HUDEP-2 (cell line): ENCODE measurements around the gene NFAT5.

Experiments used
- DNase-seq, 76 experiments: peaks; one replicate each; lab custom pipeline; 2025; ENCODE audit not compliant: unreplicated experiment in 76 of 76; lab: John Stamatoyannopoulos, UW

NFAT5 gene

DNA sequence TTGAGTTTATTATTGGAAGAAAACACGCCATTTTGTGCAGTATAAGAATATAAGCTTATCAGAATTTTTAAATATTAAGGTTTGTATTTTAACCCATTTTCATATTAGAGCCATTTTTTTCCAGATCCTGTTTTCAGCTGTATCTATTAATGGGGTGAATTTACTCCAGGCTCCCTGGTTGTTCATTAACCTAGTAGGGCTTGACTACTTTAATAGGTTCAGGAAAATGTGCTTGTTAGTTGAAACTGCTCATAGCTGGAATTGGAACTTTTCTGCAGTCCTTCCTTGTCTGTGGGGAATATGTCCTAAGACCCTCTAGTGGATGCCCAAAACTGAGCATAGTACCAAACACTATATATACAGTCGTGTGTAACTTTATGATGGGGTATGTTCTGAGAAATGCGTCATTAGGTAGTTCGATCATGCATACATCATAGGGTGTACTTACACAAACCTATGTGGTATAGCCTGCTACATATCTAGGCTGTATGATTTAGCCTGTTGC lies 28.0 kb downstream of the NFAT5 start:
- no peak for DNase-seq

DNA sequence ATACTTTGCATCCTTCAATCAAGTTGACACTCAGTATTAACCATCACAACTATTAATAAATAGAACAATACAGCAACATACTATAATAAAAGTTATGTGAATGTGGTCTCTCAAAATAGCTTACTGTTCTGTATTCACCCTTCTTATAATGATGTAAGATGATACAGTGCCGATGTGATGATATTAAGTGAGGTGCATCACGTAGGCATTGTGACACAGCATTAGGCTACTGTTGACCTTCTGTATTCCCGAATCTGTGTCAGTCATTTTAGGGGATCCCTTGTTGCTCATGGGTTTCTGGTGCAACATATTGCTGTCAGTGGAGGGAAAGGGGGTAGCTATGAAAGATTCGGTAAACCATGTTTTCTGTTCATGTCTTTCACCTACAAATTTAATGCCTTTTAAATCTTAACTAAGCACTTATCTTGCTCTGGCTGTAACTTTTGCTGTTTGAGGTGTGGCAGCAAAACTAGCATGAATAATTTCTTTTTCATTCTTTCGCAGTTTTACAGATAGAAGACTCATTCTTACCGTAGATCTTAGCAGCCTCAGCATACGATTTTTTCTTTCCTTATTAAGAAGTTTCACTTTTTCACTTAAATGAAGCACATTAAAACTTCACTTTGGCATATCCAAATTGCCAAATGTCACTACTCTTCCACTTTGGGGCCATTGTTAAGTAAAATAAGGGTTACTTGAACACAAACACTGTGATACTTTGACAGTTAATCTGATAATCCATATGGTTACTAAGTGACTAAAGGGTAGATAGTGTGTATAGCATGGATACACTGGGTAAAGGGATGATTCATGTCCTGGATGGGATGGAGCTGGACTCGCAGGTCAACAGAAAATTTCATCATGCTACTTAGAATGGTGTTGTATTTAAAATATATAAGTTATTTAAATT lies 29.6 kb downstream of the NFAT5 start:
- peak in 1 of 76 experiments; percentile 11 for DNase-seq

DNA sequence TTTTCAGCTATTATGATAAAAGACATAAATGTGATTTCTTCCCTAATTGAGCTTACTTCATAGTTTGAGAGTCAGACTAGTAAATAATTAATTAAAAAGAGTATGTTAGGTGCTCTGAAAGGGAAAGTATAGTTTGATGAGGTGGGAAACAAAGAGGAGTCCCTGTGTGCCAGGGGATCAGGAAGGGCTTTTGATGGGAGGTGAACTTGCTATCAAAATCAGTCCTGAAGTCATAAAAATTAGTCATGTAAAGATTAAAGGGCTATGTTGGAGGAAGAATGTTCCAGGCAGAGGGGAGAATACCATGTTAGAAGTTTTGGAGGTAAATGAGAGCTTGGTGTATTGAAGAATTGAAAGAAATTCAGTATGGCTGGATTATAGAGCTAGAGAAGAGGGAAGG lies 31.0 kb downstream of the NFAT5 start:
- no peak for DNase-seq

DNA sequence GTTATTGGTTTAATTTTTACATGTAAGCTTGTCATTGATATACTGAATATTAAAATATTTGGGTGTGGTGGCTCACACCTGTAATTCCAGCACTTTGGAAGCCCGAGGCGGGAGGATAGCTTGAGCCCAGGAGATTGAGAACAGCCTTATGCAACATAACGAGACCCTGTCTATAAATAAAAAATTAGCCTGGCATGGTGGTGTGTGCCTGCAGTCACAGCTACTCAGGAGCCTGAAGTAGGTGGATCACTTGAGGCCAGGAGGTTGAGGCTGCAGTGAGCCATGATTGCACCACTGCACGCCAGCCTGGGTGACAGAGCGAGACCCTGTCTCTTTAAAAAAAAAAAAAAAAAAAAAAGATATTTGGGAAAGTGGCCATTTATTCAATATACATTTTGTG lies 32.3 kb downstream of the NFAT5 start:
- no peak for DNase-seq

DNA sequence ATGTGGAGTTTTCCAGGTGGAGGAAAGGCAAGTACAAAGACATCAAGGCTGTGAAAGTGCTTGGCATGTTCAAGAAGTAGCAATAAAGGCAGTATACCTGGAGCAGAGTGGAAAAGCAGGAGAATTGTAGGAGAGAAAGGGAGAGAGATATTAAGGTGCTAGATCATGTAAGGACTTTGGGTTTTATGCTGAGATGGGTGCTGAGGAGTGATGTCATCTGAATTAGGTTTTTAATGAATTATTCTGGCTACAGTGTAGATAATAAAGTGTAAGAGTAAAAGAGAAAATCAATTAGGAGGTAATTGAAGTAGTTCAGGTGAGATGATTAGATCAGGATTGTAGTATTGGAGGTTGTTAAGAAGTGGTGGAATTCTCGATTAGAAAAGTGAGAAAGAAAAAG lies 34.0 kb downstream of the NFAT5 start:
- no peak for DNase-seq

DNA sequence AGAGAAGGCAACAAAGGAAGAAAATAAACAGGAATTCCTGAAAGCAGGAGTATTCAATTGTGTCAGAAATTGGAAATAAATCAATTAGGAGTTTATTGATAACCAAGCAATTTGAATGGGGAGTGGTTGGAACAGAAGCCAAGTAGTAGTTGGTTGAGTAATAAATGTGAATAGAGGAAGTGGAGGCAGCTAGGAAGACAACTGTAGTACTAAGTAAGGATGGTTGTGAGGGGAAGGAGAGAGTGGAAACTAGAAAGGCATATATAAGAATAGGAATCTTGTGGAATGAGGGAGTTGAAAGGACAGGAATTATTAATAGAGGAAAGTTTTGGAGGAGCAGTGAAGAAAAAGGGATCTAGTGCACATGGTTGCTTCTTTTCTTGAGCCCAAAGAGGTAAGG lies 34.4 kb downstream of the NFAT5 start:
- no peak for DNase-seq

DNA sequence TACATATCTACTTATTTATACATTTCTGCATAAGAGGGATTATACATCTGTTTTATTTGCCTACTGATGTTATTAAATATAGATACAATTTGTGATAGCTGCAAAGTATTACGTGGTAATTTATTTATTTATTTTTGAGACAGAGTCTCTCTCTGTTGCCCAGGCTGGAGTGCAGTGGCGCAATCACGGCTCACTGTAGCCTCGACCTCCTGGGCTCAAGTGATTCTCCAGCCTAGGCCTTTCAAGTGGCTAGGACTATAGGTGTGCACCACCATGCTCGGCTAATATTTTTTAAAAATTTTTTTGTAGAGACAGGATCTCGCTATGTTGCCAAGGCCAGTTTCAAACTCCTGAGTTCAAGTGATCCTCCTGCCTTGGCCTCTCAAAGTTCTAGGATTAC lies 35.5 kb downstream of the NFAT5 start:
- no peak for DNase-seq

DNA sequence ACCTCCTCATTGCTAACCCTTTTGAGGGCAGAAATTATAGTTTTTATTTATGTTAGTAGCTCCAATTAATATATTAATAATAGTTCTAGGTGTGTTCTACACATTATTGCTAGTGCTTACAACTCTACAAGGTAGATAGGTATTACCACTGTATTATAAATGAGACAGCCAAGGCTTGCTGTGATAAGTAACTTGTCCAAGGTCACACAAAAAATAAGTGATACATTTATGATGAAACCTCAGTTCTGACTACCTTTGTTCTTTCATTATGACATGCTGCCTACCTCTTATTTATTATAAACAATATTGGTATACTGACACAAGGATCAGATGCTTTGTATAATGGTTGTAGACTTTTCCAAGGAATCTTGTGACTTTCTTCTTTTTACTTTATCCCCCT lies 41.2 kb downstream of the NFAT5 start:
- no peak for DNase-seq

DNA sequence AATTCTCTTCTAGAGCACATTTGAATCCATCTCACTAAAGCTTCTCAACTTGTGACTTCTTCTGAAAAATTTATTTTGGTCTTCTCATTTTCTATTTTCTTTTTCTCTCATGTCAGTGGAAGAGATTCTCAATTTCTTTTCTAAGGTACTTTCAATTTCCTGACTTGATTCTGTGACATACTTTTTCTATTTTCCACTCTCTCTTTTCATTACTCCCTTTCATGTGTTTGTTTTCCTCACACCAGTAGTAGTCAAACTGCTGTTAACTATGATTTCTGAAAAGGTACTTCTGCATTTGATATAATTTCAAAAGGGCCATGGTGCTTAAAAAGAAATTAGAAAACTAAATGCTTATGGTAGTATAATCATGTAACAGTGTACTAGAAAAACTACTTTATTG lies 41.9 kb downstream of the NFAT5 start:
- DNase-seq = no peak

DNA sequence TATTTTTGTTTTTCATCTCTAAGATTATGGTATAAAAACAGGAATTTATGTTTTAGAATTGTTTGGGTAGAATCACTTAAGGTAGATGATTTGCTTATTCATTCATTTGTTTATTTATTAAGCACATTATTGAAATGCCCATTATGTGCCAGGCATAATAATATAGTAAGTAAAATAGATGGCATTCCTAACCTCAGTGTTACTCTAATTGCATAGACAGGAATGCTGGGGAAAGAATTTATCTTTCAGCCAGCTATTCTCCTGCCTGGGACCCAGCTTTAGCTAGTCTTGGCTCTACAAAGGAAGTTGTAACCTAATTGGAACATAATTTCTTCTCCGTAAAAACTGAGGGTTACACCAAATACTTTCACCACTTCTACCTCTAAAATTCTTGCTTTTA lies 44.6 kb downstream of the NFAT5 start:
- DNase-seq = no peak

DNA sequence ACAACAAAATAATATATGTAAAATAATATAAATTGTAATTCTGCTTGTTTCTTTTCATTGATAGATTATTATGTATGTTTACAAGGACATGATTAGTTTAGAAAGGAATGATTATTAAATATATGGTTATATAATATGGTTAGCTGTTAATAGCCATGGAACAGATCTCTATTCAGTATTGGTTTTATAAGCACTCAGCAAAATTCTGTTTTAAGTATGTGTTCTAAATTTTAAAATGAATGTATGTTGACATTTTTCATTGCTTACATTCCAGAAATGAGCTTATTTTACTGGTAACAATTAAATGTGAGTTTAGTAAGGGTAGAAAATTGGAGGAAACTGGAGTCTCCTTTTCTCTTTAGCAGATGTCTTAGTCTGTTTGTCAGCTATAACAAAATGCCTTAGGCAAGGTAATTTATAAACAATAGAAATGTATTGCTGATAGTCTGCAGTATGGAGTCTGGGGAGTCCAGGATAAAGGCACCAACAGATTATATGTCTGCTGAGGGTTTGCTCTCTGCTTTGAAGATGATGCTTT lies 45.4 kb downstream of the NFAT5 start:
- DNase-seq = no peak

DNA sequence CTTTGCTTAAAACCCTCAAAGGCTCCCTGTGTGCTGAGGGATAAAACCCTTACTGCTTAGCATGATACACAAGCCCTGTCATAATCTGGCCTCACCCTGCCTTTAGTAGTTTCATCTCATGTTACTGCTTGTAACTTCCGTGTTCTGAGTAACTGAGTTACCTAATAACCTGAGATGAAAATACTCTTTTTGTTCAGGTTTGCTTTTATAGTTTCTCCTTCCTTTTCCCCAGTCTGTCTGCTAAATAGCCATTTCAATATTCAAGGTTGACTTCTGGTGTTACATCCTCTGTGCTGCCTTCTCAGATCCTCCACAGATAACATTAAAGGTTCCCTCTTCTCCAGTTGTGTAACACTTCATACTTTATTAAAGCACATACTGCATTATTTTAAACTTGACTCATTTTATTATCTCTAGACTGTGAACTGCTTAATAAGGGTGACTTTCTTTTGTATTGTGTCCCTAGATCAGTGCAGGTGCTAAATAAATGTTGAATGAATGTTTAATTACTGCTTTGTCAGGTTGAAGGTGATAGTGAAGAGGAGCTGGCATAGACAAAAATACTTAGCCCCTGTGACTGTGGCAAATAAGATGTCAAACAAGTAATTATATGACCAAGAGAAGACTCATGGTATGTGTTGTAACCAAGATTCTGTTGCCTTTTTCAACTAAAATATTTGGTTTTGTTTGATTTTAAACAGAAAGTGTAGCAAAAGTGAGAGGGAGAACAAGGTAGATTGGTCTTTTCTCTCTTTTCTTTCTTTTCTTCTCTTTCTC lies 47.8 kb downstream of the NFAT5 start:
- no peak for DNase-seq

DNA sequence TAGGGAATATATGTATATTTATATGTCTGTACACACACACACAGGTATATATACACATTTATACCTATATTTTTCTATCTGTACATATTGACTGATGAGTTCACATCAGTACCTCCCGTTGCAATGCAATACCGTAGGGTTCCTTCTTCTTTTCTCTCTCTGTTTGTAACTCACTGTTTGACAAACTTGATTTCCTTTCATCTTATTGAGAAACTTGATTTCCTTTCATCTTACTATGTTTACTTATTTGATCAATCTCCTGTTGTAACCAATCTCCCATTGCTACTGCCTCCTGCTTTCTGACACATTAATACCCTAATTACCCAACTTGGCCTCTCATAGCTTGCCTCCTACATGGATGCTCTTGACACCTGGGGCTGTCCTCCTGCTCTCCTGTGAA lies 49.8 kb downstream of the NFAT5 start:
- no peak for DNase-seq

DNA sequence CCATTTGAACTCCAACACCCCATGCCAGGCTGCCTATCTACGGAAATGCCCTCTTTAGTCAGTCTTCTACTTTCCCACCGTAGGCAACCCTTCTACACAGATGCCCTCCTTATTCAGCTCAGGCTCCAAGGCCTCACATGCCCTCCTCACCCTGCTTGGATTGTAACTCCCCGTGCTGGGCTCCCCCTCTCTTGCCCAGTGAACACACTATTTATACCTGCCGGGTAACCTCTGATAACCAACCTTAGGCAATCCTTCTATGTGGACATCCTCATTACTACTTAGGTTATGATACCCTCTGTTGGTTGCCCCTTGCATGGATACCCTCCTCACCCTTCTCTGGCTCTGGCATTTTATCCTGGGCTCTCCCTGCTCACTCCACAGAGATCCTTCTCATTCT lies 50.3 kb downstream of the NFAT5 start:
- DNase-seq = no peak

DNA sequence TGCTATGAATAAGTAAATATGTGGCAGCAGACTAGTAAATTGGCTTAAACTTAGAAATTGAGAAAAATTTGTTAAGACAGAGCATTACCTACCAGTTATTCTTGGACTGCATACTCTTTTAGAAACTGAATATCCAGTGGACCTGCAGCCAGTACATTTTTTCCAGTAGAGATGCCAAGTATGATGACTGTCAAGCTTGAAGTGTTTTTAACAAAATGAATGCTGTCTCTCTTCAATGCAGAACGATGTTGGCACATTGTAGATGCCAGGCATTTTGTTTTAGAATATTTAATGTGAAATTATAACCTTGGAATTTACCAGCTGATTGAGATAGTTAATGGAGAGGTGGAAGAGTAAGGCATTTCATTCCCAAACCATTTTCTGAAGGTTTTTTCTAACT lies 52.5 kb downstream of the NFAT5 start:
- DNase-seq = peak in 19 of 76 experiments; percentile 5 to 55 (median 25)

DNA sequence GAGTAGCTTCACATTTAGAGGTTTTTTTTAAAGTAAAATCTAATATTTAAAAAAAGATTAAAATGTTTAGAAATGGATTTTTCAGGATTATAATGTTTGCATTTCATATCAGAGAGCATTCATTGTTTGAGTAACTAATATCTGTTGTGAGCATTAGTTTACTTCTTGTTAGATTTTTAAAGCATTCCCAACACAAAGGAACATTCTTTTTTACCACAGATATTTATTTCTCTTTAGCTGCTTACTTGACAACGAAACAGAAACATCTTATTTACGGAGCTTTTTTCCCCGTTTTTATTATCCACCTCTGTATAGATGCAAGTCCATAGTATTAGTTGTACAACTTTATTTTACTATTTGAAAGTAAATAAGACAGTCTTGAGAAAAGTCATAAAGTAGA lies 53.0 kb downstream of the NFAT5 start:
- no peak for DNase-seq

DNA sequence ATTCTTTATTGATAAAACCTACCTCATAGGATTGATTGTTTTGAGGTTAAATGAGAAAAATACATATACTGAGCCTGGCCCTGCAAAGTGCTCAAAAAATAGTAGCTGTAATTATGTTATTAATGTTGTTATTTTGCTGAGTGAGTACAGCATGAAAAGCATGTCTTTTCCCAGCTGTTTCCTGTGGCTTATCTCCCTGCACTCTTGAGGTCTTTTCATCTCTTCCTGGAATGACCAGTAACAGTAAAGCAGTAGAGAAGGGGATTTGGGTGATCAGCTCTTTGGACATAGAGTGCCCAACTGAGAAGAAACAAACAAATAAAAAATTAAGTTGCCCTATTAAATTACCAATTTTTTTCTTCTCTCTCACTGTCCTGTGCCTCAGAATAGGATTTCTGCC lies 53.7 kb downstream of the NFAT5 start:
- DNase-seq = no peak

DNA sequence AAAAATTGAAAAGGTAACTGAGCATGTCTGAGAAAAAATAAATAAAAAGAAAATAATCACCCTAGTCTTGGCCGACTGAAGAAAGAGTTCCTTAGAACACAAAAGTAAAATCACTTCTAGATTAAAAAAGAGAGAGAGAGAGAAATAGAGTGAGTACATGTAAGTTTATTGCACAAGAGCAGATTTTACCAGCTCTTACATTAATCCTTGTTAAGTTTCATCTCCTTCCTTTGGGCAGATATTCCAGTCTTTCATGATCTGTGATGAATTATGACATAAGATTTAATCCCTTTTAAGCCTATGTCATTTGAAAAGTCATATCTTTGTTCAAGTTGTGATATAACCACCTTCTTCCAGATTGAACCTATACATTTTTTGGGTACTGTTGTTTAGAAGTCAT lies 54.8 kb downstream of the NFAT5 start:
- no peak for DNase-seq

DNA sequence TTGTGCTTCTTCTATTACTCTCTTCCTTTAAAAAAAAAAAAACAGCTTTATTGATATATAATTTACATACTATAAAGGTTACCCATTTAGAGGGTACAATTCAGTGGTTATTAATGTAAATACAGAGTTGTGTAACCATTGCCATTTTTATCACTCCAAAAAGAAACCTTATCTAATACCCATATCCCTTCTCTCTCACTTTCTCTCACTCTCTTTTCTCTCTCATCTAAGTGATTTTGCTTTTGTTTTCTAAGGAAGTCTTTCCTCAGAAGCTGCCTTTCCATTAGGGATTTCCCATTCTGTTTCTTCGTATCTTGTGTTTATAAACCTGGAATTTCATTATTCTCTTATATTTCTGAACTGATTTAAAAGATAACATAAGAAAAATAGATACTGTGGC lies 55.5 kb downstream of the NFAT5 start:
- no peak for DNase-seq

DNA sequence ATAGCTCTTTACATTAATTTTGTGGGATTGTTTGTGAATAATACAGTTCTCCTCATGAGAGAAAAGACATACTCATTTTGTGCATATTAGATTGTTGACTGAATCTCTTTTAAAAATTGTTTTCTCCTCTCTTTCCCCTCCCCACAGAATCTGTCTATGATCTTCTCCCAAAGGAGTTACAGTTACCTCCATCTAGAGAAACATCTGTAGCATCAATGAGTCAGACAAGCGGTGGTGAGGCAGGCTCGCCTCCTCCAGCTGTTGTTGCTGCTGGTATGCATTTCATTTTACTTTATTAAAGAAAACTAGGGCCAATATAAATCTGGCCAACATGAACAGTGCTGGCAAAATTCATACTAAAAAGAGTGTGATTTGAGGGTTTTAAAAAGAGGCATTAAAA lies 60.5 kb downstream of the NFAT5 start:
- peak in 14 of 76 experiments; percentile 1 to 43 (median 14) for DNase-seq

DNA sequence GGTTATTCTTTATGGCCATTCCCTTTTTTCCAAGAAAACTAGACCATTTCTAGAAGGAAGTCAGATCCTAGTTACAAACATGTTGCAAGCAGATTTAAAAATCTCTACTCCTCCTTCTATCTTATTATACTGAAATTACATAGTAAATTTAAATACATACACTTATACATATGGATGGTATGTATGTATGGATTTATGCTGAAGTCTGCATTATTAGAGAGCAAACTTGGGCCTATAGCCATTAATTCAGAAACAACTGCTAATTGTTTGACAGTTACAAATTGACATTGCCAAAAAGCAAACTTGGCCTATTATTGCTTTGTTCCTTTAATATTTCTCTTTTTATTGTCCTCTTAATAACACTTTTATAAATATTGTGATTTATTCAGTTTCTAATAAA lies 67.1 kb downstream of the NFAT5 start:
- DNase-seq = no peak

DNA sequence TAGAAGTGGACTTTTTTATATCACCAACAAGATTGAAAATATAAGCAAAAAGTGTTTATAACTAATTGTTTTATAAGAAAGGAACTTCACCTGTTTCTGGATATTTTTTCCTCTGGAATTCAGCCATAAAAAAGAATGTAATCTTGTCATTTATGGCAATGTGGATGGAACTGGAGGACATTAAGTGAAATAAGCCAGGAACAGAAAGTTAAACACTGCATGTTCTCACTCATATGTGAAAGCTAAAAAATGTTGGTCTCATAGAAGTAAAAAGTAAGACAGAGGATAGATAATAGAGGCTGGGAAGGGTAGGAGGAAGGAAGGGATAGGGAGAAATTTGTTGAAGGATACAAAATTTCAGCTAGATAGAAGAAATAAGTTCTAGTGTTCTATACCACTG lies 67.6 kb downstream of the NFAT5 start:
- no peak for DNase-seq
